Measurements from ENCODE around the gene DNAJC10.
A peak's percentile ranks its signal among the peaks of the same experiment; 100 is the strongest.
"Not testable (repeated sequence)": the region's sequence is repeated elsewhere in the genome, so short reads cannot be mapped to it uniquely, and the experiment has no call there.

Gene DNAJC10

GRCh38 chr2:182726473-182726872, 10.4 kb downstream of the DNAJC10 start:
- DNase-seq: no peak

DNA sequence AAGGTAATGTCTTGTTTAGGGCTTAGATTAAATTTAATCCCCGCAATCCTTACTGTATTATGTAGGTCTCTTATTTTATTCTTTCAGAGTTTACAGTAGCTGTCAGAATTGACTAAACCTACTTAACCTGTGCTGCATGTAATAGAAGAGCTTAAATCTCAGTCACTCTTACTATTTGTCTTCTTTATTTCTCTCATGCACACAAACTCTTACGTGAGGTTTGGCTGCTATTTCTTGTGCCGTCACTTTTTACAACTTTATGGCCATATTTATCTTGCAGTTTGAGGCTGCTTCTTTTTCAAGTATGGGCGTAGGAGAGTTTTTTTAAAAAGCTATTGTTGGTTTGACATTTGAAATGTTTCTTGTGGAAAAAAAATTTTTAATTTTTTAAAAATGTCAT, 12.0 kb downstream of the DNAJC10 start:
- DNase-seq: no peak

DNA sequence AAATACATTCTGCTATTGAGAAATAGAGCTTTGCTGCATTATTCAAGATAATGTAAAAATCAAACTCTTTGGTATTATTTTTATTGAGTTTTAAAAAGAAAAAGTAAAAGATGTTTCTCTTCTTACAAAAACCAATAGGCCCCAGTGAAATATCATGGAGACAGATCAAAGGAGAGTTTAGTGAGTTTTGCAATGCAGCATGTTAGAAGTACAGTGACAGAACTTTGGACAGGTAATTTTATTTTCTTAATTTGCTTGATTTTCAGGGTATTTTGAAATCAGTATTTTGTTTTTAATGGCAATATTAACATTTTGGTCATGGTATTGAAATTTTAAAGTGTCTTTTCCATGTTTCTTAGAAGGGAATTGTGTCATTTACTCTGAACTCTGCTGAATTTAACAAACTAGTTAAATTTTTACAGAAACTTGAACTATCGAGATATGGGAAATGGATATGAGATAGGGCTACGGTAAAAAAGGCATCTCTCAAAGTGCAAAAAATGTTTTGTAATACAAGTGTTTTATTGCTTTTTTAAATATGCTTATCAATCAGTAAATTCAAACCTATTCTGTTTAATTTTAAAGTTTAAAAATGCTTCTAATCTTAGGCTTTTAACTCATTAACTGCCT, 13.8 kb downstream of the DNAJC10 start:
- no peak for DNase-seq

DNA sequence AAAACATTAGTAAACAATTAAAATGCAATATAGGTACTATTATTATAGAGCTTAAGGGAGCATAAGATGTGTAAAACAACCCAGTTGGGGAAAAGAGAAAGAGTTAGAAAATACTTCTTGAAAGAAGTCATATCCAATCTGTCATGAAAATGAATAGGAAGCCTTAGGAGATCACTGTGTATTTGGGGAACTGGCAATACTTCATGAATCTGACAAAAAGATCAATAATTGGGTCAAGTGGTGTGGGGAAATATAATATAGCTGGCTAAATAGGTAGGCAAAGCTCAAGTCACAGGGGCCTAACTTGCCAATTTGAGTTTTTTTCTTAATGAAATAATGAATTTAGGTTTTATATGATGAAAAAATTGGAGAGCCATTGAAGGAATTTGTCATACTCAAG, 14.4 kb downstream of the DNAJC10 start:
- no peak for DNase-seq

DNA sequence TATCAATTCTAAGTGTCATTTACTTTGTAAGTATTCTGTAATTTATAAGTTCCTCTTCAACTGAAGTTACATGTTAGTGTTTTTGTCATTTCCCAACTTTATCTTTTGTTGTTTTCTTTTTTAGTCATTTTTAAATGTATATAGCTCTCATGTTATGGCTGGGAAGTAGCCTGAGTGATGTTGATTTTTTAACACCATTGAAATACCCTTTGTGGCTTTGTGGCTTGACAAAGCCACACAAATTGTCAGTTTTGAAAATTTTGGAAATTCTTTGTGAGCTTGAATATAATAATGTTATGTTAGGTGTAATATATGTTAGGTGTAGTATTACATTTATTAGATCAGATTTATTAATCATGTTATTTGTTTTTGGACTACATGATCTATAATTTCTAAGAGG, 16.7 kb downstream of the DNAJC10 start:
- no peak for DNase-seq

GRCh38 chr2:182733572-182733971, 17.5 kb downstream of the DNAJC10 start:
- no peak for DNase-seq

DNA sequence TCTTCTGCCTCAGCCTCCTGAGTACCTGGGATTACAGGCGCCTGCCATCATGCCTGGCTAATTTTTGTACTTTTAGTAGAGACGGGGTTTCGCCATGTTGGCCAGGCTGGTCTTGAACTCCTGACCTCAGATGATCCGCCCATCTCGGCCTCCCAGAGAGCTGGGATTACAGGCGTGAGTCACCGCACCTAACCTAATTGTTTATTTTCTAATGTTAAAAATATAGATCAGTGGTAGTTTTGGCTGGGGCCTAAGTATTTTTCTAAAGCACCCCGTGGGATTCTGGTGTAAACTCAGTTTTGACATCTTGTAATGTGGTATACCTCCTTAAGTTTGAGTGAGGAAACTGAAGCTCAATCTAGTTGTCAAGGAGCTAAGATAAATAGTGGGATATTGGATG, 20.8 kb downstream of the DNAJC10 start:
- DNase-seq: not testable (repeated sequence)

DNA sequence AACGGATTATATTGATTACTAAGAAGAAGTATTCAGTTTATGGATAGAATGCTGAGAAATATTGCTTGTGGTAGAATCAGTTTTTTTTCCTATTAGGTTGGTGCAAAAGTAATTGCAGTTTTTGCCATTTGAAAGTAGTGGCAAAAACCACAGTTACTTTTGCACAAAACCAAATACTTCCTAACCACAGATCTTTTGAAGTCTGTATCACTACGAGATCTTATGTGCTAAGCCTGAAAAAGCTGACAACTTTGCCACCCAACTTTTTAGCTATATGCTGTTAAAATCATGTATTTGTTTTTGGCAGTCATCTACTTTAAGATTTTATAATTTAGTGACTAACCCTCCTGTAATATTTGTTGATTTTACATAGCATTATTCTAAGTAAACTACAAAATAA, 24.6 kb downstream of the DNAJC10 start:
- no peak for DNase-seq

GRCh38 chr2:182741620-182742019, 25.6 kb downstream of the DNAJC10 start:
- DNase-seq: no peak

- no peak for DNase-seq
Measured at GRCh38 chr2:182744490-182744889, 28.4 kb downstream of the DNAJC10 start.

GRCh38 chr2:182745061-182745460, 29.0 kb downstream of the DNAJC10 start:
- DNase-seq: no peak

- not testable (repeated sequence) for DNase-seq
Measured at GRCh38 chr2:182745894-182746293, 29.8 kb downstream of the DNAJC10 start.

DNA sequence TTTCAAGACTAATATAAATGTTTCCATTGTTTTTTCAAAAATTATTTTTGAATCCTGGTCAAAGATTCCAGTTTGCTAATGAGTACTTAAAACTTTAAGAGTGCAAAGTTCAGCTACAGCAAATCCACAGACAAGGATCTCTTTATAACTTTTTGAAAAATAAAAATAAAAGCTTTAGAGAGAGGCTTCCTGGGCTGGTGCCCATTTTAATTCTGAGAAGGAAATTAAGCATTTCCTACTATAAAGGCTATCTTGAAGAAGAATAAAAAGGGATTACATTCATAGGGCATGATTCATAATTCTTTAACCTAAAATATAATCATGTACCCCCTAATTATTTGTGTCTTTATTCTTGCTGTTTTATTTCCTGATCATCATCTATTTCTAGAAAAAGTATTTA, 38.2 kb downstream of the DNAJC10 start:
- no peak for DNase-seq

DNA sequence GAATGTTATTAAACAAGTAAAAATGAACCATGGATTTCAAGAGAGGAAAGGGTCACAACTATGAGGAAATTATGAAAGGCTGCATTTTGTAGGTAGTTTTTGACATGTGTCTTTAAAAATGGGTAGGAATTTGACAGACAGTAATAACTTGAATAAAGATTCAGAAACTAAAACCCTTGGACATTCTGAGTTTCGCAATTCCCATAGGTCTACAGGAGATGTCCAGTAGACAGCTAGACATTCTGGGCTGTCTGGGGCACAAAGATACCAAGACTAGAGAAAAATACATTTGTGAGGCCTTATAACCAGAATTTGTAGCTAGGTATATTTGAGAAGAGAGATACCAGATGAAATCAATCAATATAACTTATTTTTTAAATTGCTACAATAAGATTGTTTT, 42.3 kb downstream of the DNAJC10 start:
- DNase-seq: no peak

- peak; percentile 26 for DNase-seq
Measured at GRCh38 chr2:182761903-182762302, 45.8 kb downstream of the DNAJC10 start.

DNA sequence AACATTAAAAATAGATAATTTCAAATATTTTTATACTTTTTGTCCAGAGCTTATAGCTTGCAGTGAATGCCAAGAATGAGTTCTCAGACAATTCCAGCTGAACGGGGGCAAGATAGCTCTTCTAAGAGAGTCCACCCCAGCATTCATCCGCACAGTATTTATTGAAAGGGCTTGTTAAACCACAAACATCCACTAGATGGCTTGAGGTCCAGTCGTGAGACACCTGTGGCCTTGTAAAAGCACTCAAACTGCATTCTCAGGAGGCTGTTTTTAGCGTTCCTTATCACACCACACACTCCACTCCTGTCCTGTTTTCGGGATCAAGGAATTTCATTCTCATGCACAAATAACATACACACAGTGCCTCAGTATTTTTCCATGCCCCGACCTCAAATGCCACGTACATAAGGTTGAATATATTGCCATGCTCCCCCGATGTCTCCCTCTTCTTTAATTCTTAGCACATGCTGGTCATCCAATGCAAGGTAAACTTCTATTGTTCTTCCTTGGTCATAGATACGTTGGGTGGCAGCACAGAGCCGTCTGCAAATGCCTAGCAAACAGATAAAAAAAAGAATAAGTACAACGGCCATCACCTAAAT, 47.4 kb downstream of the DNAJC10 start:
- peak; percentile 48 for DNase-seq

DNA sequence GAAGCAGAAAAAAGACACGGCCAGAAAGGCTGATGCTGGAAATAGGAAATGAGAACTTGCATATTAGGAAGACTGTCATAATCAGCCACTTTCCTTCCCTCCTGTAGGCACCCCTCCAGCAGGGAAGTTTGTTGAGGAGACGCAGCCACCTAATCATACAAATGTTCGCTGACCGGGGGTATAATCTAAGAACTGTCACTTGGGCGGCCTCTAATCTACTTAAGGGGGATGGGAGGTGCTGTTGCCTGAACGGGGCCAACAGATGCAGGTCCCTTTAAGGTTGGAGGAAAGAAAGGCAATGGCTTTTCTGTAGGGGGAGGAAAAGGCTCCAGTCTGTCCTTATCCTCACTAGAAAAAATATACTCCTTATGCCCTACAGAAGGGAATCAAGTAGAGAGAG, 50.6 kb downstream of the DNAJC10 start:
- no peak for DNase-seq

GRCh38 chr2:182767578-182767977, 51.5 kb downstream of the DNAJC10 start:
- no peak for DNase-seq

- DNase-seq: not testable (repeated sequence)
Measured at GRCh38 chr2:182768950-182769349, 52.9 kb downstream of the DNAJC10 start.

- no peak for DNase-seq
Measured at GRCh38 chr2:182779323-182779722, 63.3 kb downstream of the DNAJC10 start.

DNA sequence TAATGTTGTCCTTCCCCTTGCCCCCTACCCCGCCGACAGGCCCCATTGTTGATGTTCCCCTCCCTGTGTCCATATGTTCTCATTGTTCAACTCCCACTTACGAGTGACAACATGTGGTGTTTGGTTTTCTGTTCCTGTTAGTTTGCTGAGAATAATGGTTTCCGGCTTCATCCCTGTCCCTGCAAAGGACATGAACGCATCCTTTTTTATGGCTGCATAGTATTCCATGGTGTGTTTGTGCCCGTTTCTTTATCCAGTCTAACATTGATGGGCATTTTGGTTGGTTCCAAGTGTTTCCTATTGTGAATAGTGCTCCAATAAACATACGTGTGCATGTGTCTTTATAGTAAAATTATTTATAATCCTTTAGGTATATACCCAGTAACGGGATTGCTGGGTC, 65.0 kb downstream of the DNAJC10 start:
- DNase-seq: not testable (repeated sequence)

DNA sequence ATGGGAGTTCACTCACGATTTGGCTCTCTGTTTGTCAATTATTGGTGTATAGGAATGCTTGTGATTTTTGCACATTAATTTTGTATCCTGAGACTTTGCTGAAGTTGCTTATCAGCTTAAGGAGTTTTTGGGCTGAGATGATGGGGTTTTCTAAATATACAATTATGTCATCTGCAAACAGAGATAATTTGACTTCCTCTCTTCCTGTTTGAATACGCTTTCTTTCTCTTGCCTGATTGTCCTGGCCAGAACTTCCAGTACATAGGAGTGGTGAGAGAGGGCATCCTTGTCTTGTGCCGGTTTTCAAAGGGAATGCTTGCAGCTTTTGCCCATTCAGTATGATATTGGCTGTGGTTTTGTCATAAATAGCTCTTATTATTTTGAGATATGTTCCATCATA, 66.6 kb downstream of the DNAJC10 start:
- peak; percentile 58 for DNase-seq

- DNase-seq: no peak
Measured at GRCh38 chr2:182784058-182784706, 68.1 kb downstream of the DNAJC10 start.

DNA sequence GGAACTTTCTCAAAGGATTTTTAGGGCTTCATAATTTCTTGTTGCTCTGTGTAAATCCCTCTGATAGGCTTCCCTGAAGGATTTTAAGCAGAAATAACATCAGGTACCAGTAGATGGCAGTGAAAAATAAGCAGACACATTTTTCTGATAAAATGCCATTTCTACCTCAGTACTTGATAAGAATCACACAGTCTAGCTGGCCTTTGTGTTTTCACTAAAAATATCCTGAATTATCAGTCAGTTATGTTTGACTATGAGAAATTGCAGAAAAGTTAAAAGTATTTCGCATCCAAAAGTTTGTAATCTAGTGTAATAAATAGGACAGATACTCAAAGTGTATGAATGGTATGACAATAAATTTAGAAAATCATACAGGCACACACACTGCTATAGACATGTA, 68.7 kb downstream of the DNAJC10 start:
- DNase-seq: peak; percentile 74

- DNase-seq: peak; percentile 22
Measured at GRCh38 chr2:182792441-182792840, 76.4 kb downstream of the DNAJC10 start.
